ENCODE data around the gene WWC1.

DNA sequence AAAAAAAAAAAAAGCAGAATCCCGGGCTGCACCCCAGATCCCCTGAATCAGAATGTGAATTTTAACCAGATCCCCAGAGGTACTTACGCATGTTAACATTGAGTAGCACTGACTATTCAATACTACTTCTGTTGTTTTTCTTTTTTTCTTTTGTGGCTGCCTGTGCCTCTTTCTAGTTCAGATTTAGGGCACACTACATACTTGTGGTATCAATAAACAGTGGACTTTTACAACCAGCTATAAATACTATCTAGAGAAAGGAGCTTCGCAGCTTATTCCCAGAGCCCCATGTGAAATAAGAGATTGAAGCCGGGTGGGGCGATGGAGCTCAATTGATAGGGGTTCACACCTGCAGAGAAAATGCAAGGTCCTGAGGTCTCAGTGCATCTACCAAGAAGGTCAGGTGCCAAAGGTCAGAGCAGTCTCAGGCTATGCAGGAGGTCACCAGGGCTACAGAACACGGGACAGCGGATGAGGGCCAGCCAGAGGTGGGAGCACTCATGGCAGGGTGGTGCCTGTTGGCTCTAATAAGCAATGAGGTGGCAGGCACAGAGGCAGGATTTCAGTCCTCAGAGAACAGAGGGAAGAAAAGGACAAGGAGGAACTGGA, 22.3 kb downstream of the WWC1 start:
- TF ChIP-seq RCOR1 (conservative IDR thresholded peaks at IDR 0.05; ENCODE audit: low read depth, low read length) (no peak), GABPA (IDR thresholded peaks at IDR 0.05; ENCODE audit: low read depth) (no peak), YY1 (IDR thresholded peaks at IDR 0.05; ENCODE audit: low read depth, low read length) (no peak), POLR2A (IDR thresholded peaks at IDR 0.05; ENCODE audit: low read depth, low read length) (no peak), ATF2 (IDR thresholded peaks at IDR 0.05; ENCODE audit: low read length) (no peak), NFYB (IDR thresholded peaks at IDR 0.05; ENCODE audit: insufficient read depth, low read depth, low read length) (no peak), CHD1 (IDR thresholded peaks at IDR 0.05; ENCODE audit: low read depth, low read length) (no peak), CBFB (IDR thresholded peaks at IDR 0.05; ENCODE audit: low read depth) (no peak), MXI1 (IDR thresholded peaks at IDR 0.05; ENCODE audit: low read depth, low read length) (no peak), EZH2 (IDR thresholded peaks at IDR 0.05; ENCODE audit: borderline replicate concordance, control insufficient read depth, low read depth, low read length) (no peak)
- TF ChIP-seq, protein P1, sequence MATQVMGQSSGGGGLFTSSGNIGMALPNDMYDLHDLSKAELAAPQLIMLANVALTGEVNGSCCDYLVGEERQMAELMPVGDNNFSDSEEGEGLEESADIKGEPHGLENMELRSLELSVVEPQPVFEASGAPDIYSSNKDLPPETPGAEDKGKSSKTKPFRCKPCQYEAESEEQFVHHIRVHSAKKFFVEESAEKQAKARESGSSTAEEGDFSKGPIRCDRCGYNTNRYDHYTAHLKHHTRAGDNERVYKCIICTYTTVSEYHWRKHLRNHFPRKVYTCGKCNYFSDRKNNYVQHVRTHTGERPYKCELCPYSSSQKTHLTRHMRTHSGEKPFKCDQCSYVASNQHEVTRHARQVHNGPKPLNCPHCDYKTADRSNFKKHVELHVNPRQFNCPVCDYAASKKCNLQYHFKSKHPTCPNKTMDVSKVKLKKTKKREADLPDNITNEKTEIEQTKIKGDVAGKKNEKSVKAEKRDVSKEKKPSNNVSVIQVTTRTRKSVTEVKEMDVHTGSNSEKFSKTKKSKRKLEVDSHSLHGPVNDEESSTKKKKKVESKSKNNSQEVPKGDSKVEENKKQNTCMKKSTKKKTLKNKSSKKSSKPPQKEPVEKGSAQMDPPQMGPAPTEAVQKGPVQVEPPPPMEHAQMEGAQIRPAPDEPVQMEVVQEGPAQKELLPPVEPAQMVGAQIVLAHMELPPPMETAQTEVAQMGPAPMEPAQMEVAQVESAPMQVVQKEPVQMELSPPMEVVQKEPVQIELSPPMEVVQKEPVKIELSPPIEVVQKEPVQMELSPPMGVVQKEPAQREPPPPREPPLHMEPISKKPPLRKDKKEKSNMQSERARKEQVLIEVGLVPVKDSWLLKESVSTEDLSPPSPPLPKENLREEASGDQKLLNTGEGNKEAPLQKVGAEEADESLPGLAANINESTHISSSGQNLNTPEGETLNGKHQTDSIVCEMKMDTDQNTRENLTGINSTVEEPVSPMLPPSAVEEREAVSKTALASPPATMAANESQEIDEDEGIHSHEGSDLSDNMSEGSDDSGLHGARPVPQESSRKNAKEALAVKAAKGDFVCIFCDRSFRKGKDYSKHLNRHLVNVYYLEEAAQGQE (IDR thresholded peaks at IDR 0.05; ENCODE audit: low read depth, low read length), result no peak
